GM21381 (cell line): ENCODE measurements around the gene SLC13A3.

ENCODE experiments used
- ATAC-seq: cut with Tn5 transposase; IDR thresholded peaks from one replicate; pipeline ENCODE4 v1.9.1; 2021; ENCODE audit warnings: mild to moderate bottlenecking, moderate library complexity; ENCODE audit not compliant: unreplicated experiment

Gene SLC13A3

GRCh38 chr20:46584508-46584907, 66.8 kb downstream of the SLC13A3 start:
- ATAC-seq: no peak

GRCh38 chr20:46583411-46584214, 67.6 kb downstream of the SLC13A3 start:
- ATAC-seq: no peak

GRCh38 chr20:46582648-46583047, 68.6 kb downstream of the SLC13A3 start:
- no peak for ATAC-seq

- ATAC-seq: no peak
Observed at GRCh38 chr20:46581391-46581790, 69.9 kb downstream of the SLC13A3 start.

- no peak for ATAC-seq
Observed at GRCh38 chr20:46580613-46581205, 70.5 kb downstream of the SLC13A3 start.

- ATAC-seq: no peak
Observed at GRCh38 chr20:46578745-46579144, 72.5 kb downstream of the SLC13A3 start.

- ATAC-seq: no peak
Observed at GRCh38 chr20:46576774-46577395, 74.4 kb downstream of the SLC13A3 start.

- no peak for ATAC-seq
Observed at GRCh38 chr20:46575937-46576461, 75.3 kb downstream of the SLC13A3 start.

- ATAC-seq: no peak
Observed at GRCh38 chr20:46575394-46575793, 75.9 kb downstream of the SLC13A3 start.

- no peak for ATAC-seq
Observed at GRCh38 chr20:46573788-46574584, 77.3 kb downstream of the SLC13A3 start.

- ATAC-seq: no peak
Observed at GRCh38 chr20:46573234-46573633, 78.0 kb downstream of the SLC13A3 start.

- ATAC-seq: no peak
Observed at GRCh38 chr20:46572790-46573189, 78.5 kb downstream of the SLC13A3 start.

GRCh38 chr20:46572153-46572552, 79.1 kb downstream of the SLC13A3 start:
- ATAC-seq: no peak

- ATAC-seq: no peak
Observed at GRCh38 chr20:46571418-46571817, 79.8 kb downstream of the SLC13A3 start.

- no peak for ATAC-seq
Observed at GRCh38 chr20:46570956-46571355, 80.3 kb downstream of the SLC13A3 start.

GRCh38 chr20:46569961-46570360, 81.3 kb downstream of the SLC13A3 start:
- ATAC-seq: no peak

- ATAC-seq: no peak
Observed at GRCh38 chr20:46568570-46569129, 82.6 kb downstream of the SLC13A3 start.

- no peak for ATAC-seq
Observed at GRCh38 chr20:46566125-46566524, 85.1 kb downstream of the SLC13A3 start.

- ATAC-seq: no peak
Observed at GRCh38 chr20:46564241-46564957, 86.9 kb downstream of the SLC13A3 start.

- ATAC-seq: no peak
Observed at GRCh38 chr20:46563860-46564221, 87.4 kb downstream of the SLC13A3 start.
